GM18861 (cell line): ENCODE results near the gene C1GALT1.
A peak's percentile ranks its signal among the peaks of the same experiment; 100 is the strongest.
"Not testable (repeated sequence)": the region's sequence is repeated elsewhere in the genome, so short reads cannot be mapped to it uniquely, and the experiment has no call there.

Experiments
- ATAC-seq: cut with Tn5 transposase; IDR thresholded peaks from one replicate; pipeline ENCODE4 v1.9.1; 2021; ENCODE audit not compliant: unreplicated experiment

Gene C1GALT1

GRCh38 chr7:7231865-7232264 lies 49.5 kb downstream of the C1GALT1 start:
- no peak for ATAC-seq

- ATAC-seq: no peak
Observed at GRCh38 chr7:7235347-7235746, 53.0 kb downstream of the C1GALT1 start.

GRCh38 chr7:7236041-7236440 lies 53.7 kb downstream of the C1GALT1 start:
- no peak for ATAC-seq

GRCh38 chr7:7237201-7237977 lies 55.0 kb downstream of the C1GALT1 start:
- no peak for ATAC-seq

DNA sequence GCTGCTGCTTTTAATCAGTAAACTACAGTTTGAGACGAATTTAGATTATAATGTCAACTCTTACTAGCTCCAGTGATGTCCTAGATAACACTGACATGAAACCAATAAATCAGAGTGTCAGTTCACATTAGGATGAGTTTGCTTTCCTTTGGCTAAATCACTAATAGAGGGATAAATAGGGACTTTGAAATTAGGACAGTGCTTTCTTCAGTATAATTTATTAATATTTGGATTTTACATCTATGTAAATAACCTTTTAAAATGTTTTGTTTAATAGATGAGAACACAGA lies 55.6 kb downstream of the C1GALT1 start:
- ATAC-seq: no peak

- ATAC-seq: no peak
Observed at GRCh38 chr7:7239346-7239745, 57.0 kb downstream of the C1GALT1 start.

- ATAC-seq: no peak
Observed at GRCh38 chr7:7242899-7243298, 60.6 kb downstream of the C1GALT1 start.

DNA sequence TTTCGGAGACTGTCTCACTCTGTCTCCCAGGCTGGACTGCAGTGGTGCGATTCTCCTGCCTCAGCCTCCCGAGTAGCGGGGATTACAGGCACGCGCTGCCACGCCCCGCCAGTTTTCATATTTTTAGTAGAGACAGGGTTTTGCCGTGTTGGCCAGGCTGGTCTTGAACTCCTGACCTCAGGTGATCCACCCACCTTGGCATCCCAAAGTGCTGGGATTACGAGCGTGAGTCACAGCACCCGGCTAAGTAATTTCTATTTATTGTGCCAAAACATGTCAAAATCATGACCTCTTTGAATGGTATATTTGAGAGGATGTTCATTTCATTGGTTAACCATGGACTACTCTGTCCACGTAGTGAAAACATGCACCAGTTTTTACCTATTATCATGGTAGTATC lies 62.9 kb downstream of the C1GALT1 start:
- not testable (repeated sequence) for ATAC-seq

- no peak for ATAC-seq
Observed at GRCh38 chr7:7246223-7246622, 63.9 kb downstream of the C1GALT1 start.

GRCh38 chr7:7247658-7248057 lies 65.3 kb downstream of the C1GALT1 start:
- ATAC-seq: no peak

GRCh38 chr7:7249814-7250213 lies 67.5 kb downstream of the C1GALT1 start:
- ATAC-seq: peak; percentile 32

DNA sequence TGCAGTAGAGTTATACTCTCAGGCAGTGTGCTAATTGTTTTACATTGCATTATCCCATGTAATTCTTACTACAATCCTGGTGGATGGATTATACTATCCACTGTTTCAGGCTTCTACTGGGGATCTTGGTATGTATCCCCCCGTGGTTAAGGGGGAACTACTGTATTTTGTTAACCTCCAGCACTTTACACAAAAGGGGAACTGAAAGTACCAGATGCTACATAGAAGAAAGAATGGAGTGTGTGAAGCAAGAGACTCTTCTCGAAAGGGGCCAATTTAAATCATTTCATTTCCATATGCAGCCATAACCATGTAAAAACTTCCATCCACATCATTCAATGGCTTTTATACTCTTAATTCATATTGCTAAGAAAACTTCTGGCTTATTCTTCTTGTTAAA lies 69.4 kb downstream of the C1GALT1 start:
- ATAC-seq: peak; percentile 78

DNA sequence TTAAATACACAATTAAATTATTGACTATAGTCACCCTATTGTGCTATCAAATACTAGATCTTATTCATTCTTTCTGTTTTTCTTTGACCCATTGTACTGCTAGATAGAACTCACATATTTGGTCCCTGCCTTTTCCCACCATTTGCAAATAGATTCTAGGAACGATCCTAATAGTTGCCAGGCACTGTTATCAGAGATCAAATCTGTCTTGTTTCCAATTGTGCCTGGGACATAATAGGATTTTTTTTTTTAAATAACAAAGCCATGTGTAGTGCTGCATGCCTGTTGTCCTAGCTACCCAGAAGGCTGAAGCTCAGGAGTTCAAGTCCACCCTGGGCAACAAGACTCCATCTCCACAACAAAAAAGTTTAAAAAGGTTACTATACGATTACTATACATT lies 72.0 kb downstream of the C1GALT1 start:
- no peak for ATAC-seq

DNA sequence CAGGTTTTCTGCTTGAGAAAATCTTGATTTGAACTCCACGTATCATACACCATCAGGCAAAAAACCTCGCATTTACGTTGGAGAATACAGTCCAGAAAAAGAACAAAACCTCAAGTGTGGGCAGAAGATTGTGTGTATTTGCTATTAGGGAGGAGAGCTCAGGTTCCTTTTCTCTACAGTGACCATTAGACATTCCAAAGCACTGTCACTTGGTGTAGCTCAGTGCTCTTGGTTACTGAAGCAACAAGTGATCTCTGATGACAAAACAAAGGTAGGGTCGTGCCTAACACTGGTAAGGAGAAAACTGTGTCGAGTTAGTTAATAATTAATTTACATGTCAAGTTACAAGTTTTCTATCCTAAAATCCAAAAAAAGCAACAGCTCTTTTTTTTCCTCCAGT lies 72.6 kb downstream of the C1GALT1 start:
- ATAC-seq: no peak

GRCh38 chr7:7256731-7257274 lies 74.5 kb downstream of the C1GALT1 start:
- ATAC-seq: no peak

- ATAC-seq: peak; percentile 82
Observed at GRCh38 chr7:7257899-7258692, 75.8 kb downstream of the C1GALT1 start.

DNA sequence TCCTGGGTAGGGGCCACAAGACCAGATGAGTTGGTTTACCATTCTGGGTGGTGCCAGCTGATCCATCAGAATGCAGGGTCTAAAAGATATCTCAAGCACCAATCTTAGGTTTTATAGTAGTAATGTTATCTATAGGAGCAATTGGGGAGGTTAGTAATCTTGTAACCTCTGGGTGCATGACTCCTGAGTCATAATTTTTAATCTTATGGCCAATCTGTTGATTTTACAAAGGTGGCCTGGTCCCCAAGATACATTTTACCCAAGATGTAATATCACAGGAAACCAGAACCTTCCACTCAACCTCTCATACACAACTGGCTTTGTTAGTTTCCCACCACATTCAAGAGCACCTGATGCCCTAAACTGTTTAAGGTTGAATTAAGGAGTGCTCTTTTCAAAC lies 79.5 kb downstream of the C1GALT1 start:
- no peak for ATAC-seq

GRCh38 chr7:7263297-7264230 lies 81.2 kb downstream of the C1GALT1 start:
- ATAC-seq: no peak

GRCh38 chr7:7264306-7265040 lies 82.1 kb downstream of the C1GALT1 start:
- no peak for ATAC-seq
